ENCODE data around the gene SETD1B.
A peak's percentile ranks its signal among the peaks of the same experiment; 100 is the strongest.

Gene SETD1B

DNA sequence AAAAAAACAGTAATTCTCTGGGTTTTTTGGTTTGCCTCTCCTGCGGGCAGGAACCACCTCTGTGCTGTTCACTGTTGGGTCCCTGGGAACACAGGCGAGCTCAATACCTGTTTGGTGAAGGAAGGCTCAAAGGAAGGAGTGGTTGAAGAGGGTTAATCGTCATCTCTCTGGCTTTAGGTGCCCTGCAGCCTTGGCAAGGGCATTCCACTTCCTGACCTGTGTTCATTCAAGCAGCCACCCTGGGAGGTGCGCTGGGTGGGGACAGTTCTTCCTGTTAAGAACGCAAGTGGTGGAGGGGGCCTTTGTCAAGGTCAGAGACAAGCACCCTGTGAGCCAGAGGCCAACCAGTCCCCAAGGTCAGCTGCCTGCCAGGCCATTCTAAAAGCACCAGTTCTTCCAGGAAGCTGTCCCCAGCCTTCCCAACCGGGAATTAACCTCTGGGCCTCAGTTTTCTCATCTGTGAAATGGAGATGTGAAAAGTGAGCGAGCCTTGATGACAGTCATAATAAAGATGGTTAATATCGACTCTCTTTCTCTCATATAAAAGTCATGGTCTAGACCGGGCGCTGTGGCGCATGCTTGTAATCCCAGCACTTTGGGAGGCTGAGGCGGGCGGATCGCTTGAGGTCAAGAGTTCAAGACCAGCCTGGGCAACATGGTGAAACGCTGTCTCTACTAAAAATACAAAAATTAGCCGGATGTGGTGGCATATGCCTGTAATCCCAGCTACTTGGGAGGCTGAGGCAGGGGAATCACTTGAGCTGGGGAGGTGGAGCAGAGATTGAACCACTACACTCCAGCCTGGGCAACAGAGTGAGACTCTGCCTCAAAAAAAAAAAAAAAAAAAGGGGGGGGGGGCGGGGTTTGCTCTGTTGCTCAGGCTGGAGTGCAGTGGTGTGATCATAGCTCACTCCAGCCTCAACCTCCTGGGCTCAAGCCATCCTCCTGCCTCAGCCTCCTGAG lies 16.5 kb upstream of the SETD1B start:
- Histone ChIP-seq H3K79me2 (ENCODE audit: insufficient read depth, low read length) (peaks cover 46% of the 10 kb centered on the region), H3K36me3 (ENCODE audit: insufficient read depth, low read length) (peaks cover 21% of the 10 kb centered on the region; the same call in 1 of the 2 replicates), H3K27ac (ENCODE audit: low read length) (no peak overlapping the region; the same call in 1 of the 2 replicates), H4K20me1 (ENCODE audit: insufficient read depth, low read length) (peaks cover 13% of the 10 kb centered on the region), H3K27me3 (ENCODE audit: insufficient read depth, low read length, poor library complexity) (no peaks in the 10 kb centered on the region), H3K4me3 (ENCODE audit: low read depth in 1 of 2, low read length in 2 of 2) (no peak overlapping the region), H3K4me1 (ENCODE audit: insufficient read depth, low read length) (peaks cover 37% of the 10 kb centered on the region), H3K9me3 (ENCODE audit: insufficient read depth, low read length, severe bottlenecking) (no peaks in the 10 kb centered on the region), H3K9ac (ENCODE audit: low read depth, low read length) (no peak overlapping the region), H3K4me2 (ENCODE audit: insufficient read depth, low read length) (no peak overlapping the region), H2AFZ (ENCODE audit: low read depth, low read length) (no peak overlapping the region)
- ATAC-seq (ENCODE audit: insufficient read depth, low read depth) (no peak), DNase-seq (no peak)
- TF ChIP-seq, protein P1, sequence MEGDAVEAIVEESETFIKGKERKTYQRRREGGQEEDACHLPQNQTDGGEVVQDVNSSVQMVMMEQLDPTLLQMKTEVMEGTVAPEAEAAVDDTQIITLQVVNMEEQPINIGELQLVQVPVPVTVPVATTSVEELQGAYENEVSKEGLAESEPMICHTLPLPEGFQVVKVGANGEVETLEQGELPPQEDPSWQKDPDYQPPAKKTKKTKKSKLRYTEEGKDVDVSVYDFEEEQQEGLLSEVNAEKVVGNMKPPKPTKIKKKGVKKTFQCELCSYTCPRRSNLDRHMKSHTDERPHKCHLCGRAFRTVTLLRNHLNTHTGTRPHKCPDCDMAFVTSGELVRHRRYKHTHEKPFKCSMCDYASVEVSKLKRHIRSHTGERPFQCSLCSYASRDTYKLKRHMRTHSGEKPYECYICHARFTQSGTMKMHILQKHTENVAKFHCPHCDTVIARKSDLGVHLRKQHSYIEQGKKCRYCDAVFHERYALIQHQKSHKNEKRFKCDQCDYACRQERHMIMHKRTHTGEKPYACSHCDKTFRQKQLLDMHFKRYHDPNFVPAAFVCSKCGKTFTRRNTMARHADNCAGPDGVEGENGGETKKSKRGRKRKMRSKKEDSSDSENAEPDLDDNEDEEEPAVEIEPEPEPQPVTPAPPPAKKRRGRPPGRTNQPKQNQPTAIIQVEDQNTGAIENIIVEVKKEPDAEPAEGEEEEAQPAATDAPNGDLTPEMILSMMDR (IDR thresholded peaks at IDR 0.05; ENCODE audit: borderline replicate concordance, extremely low read depth, low read length, poor library complexity, severe bottlenecking) = no peak
- no peak for TF ChIP-seq EZH2 (IDR thresholded peaks at IDR 0.05; ENCODE audit: borderline replicate concordance, low read depth, low read length, severe bottlenecking)

- ATAC-seq (ENCODE audit: insufficient read depth, low read depth) = no peak
- H3K9me3 ChIP-seq (ENCODE audit: insufficient read depth, low read length, severe bottlenecking) = no peaks in the 10 kb centered on the region
- H3K4me3 ChIP-seq (ENCODE audit: low read depth in 1 of 2, low read length in 2 of 2) = no peak overlapping the region
- H4K20me1 ChIP-seq (ENCODE audit: insufficient read depth, low read length) = peaks cover 10% of the 10 kb centered on the region
- peaks cover 21% of the 10 kb centered on the region; the same call in 1 of the 2 replicates for H3K36me3 ChIP-seq (ENCODE audit: insufficient read depth, low read length)
- peak overlapping the region; percentile 77 for H3K27ac ChIP-seq (ENCODE audit: low read length)
- H3K27me3 ChIP-seq (ENCODE audit: insufficient read depth, low read length, poor library complexity) = no peaks in the 10 kb centered on the region
- H3K9ac ChIP-seq (ENCODE audit: low read depth, low read length) = no peak overlapping the region
- no peak overlapping the region for H2AFZ ChIP-seq (ENCODE audit: low read depth, low read length)
- TF ChIP-seq EZH2 (IDR thresholded peaks at IDR 0.05; ENCODE audit: borderline replicate concordance, low read depth, low read length, severe bottlenecking) = no peak
- TF ChIP-seq, protein P1 (IDR thresholded peaks at IDR 0.05; ENCODE audit: borderline replicate concordance, extremely low read depth, low read length, poor library complexity, severe bottlenecking) = no peak
- no peak for DNase-seq
- H3K79me2 ChIP-seq (ENCODE audit: insufficient read depth, low read length) = peaks cover 53% of the 10 kb centered on the region
- peaks cover 46% of the 10 kb centered on the region for H3K4me1 ChIP-seq (ENCODE audit: insufficient read depth, low read length)
- no peak overlapping the region for H3K4me2 ChIP-seq (ENCODE audit: insufficient read depth, low read length)
Measured at GRCh38 chr12:121788176-121788818, 15.5 kb upstream of the SETD1B start.

GRCh38 chr12:121789233-121789781 lies 14.5 kb upstream of the SETD1B start:
- H3K27ac ChIP-seq (ENCODE audit: low read length) = peak overlapping the region; percentile 77

More at GRCh38 chr12:121789233-121789781, 14.5 kb upstream of the SETD1B start:
- Histone ChIP-seq H3K4me3 (ENCODE audit: low read depth in 1 of 2, low read length in 2 of 2) (peak overlapping the region in 1 of 2 experiments; percentile 21; a peak in 1 of 4 replicates), H3K27me3 (ENCODE audit: insufficient read depth, low read length, poor library complexity) (no peaks in the 10 kb centered on the region), H3K9ac (ENCODE audit: low read depth, low read length) (peak overlapping the region; percentile 40), H3K79me2 (ENCODE audit: insufficient read depth, low read length) (peaks cover 54% of the 10 kb centered on the region), H4K20me1 (ENCODE audit: insufficient read depth, low read length) (peaks cover 10% of the 10 kb centered on the region), H2AFZ (ENCODE audit: low read depth, low read length) (no peak overlapping the region), H3K4me1 (ENCODE audit: insufficient read depth, low read length) (peaks cover 56% of the 10 kb centered on the region), H3K4me2 (ENCODE audit: insufficient read depth, low read length) (peak overlapping the region; percentile 59), H3K36me3 (ENCODE audit: insufficient read depth, low read length) (peaks cover 21% of the 10 kb centered on the region; the same call in 1 of the 2 replicates), H3K9me3 (ENCODE audit: insufficient read depth, low read length, severe bottlenecking) (no peaks in the 10 kb centered on the region)
- ATAC-seq (ENCODE audit: insufficient read depth, low read depth) (no peak; the same call in 1 of the 3 replicates), DNase-seq (no peak)
- TF ChIP-seq EZH2 (IDR thresholded peaks at IDR 0.05; ENCODE audit: borderline replicate concordance, low read depth, low read length, severe bottlenecking) = no peak
- TF ChIP-seq, protein P1 (IDR thresholded peaks at IDR 0.05; ENCODE audit: borderline replicate concordance, extremely low read depth, low read length, poor library complexity, severe bottlenecking) = no peak

Data from DND-41 (cell line).